H1 (cell line): ENCODE results near the gene ITFG2. TPM values are rescaled to one million over a fixed set of nuclear protein-coding genes. Genes with fewer than 3 reads are reported as not detected.
A peak's percentile ranks its signal among the peaks of the same experiment; 100 is the strongest.

Source experiments
- CTCF ChIA-PET: fragments of 300-600 bp; sonication (Branson Sonifier 250); formaldehyde crosslinking; loops from one replicate; lab custom pipeline; 2021; ENCODE audit not compliant: partially characterized antibody; lab: Charles Lee
- POLR2A ChIA-PET: fragments of 300-600 bp; sonication (Branson Sonifier 250); formaldehyde crosslinking; loops from one replicate; lab custom pipeline; 2021; ENCODE audit warnings: inconsistent platforms; ENCODE audit not compliant: partially characterized antibody; lab: Charles Lee
- DNase-seq, 2 experiments: peaks; one replicate each; pipeline versions ENCODE4 v3.0.0 to v3.0.0-alpha.2; 2010 to 2022; ENCODE audit warnings: low spot score in 2 of 2, low read depth in 1 of 2, mixed read lengths in 1 of 2
- FAIRE-seq: peaks from 2 replicates; lab custom pipeline; 2011; peaks lifted over from hg19 to GRCh38; lab: Jason Lieb, UNC
- H2AFZ ChIP-seq: 2 replicates; pipeline ENCODE4 v1.8.1; 2012; ENCODE audit warnings: low read length, inconsistent platforms
- H2AK5ac ChIP-seq: 2 replicates; pipeline ENCODE4 v1.6.1; 2013; ENCODE audit warnings: low read depth, low read length
- H2BK120ac ChIP-seq: replicated peaks from 2 replicates; pipeline ENCODE3; 2013; ENCODE audit warnings: low read depth, low read length, inconsistent platforms
- H2BK12ac ChIP-seq: 2 replicates; pipeline ENCODE4 v1.6.1; 2013; ENCODE audit warnings: low read depth, low read length
- H2BK15ac ChIP-seq: 2 replicates; pipeline ENCODE4 v1.6.1; 2013; ENCODE audit warnings: low read length
- H2BK20ac ChIP-seq: 2 replicates; pipeline ENCODE4 v1.6.1; 2013; ENCODE audit warnings: low read length
- H2BK5ac ChIP-seq: 2 replicates; pipeline ENCODE4 v1.6.1; 2013; ENCODE audit warnings: low read depth, low read length
- H3K14ac ChIP-seq: 2 replicates; pipeline ENCODE4 v1.6.1; 2013; ENCODE audit warnings: inconsistent platforms; ENCODE audit not compliant: insufficient read length
- H3K18ac ChIP-seq: 2 replicates; pipeline ENCODE4 v1.6.1; 2013; ENCODE audit warnings: low read length; ENCODE audit errors: extremely low read depth
- H3K23ac ChIP-seq: 2 replicates; pipeline ENCODE4 v1.6.1; 2013; ENCODE audit warnings: inconsistent platforms; ENCODE audit not compliant: insufficient read length
- H3K23me2 ChIP-seq: 2 replicates; pipeline ENCODE4 v1.6.1; 2013; ENCODE audit warnings: low read depth, low read length
- H3K27ac ChIP-seq: 2 replicates; pipeline ENCODE4 v1.6.1; 2011; ENCODE audit warnings: low read depth, low read length, inconsistent platforms
- H3K27me3 ChIP-seq, 4 experiments: replicated peaks in 1 of 4; 1 replicate in 1 of 4; 2 replicates in 3 of 4; pipeline versions ENCODE4 v1.6.1 to v1.8.1; 2011 to 2013; ENCODE audit warnings: low read length in 3 of 4, mild to moderate bottlenecking in 3 of 4, inconsistent platforms in 2 of 4, mixed read lengths in 2 of 4, moderate library complexity in 1 of 4; ENCODE audit not compliant: control insufficient read depth in 3 of 4, insufficient read depth in 3 of 4; ENCODE audit errors: extremely low read depth in 1 of 4
- H3K36me3 ChIP-seq, 4 experiments: 2 replicates each; pipeline versions ENCODE4 v1.6.1 to v1.8.1; 2011 to 2013; ENCODE audit warnings: mild to moderate bottlenecking in 4 of 4, low read length in 3 of 4, moderate library complexity in 2 of 4, control low read depth in 1 of 4, inconsistent platforms in 1 of 4; ENCODE audit not compliant: insufficient read depth in 4 of 4, control insufficient read depth in 2 of 4
- H3K4ac ChIP-seq: replicated peaks from 2 replicates; pipeline ENCODE3; 2013; ENCODE audit warnings: low read length, low read depth, mixed read lengths, inconsistent platforms; ENCODE audit not compliant: insufficient read length
- H3K4me1 ChIP-seq, 4 experiments: replicated peaks in 1 of 4; 1 replicate in 1 of 4; 2 replicates in 3 of 4; pipeline versions ENCODE4 v1.6.1 to v1.8.1; 2011 to 2013; ENCODE audit warnings: low read length in 3 of 4, inconsistent platforms in 2 of 4, mixed read lengths in 1 of 4; ENCODE audit not compliant: insufficient read depth in 4 of 4, control insufficient read depth in 3 of 4
- H3K4me2 ChIP-seq, 2 experiments: 2 replicates each; pipeline versions ENCODE4 v1.6.1 to v1.8.1; 2011 to 2013; ENCODE audit warnings: low read depth in 2 of 2, low read length in 2 of 2, control low read depth in 1 of 2, inconsistent platforms in 1 of 2, mild to moderate bottlenecking in 1 of 2; ENCODE audit not compliant: insufficient read depth in 1 of 2
- H3K4me3 ChIP-seq, 4 experiments: fragments of 200-600, 300-600 bp in 1 of 4; sonication (generic), shearing (Covaris generic), sonication (Bioruptor Twin) in 1 of 4; 2 replicates each; pipeline versions ENCODE4 v1.5.1 to v1.8.1; 2011 to 2016; ENCODE audit warnings: low read length in 4 of 4, low read depth in 3 of 4, control low read depth in 2 of 4, inconsistent platforms in 2 of 4, mild to moderate bottlenecking in 2 of 4, mixed read lengths in 1 of 4, moderate library complexity in 1 of 4; ENCODE audit not compliant: insufficient read depth in 2 of 4; ENCODE audit errors: extremely low read depth in 1 of 4
- H3K56ac ChIP-seq: replicated peaks from 2 replicates; pipeline ENCODE3; 2013; ENCODE audit warnings: low read depth, mild to moderate bottlenecking, mixed read lengths, low read length, inconsistent platforms; ENCODE audit not compliant: insufficient read length
- H3K79me1 ChIP-seq: 2 replicates; pipeline ENCODE4 v1.6.1; 2013; ENCODE audit warnings: low read depth, low read length, control low read depth
- H3K79me2 ChIP-seq, 2 experiments: 2 replicates each; pipeline versions ENCODE4 v1.6.1 to v1.8.1; 2012 to 2013; ENCODE audit warnings: low read length in 2 of 2, mild to moderate bottlenecking in 2 of 2, inconsistent platforms in 1 of 2; ENCODE audit not compliant: insufficient read depth in 2 of 2, control insufficient read depth in 1 of 2
- H3K9ac ChIP-seq, 4 experiments: replicated peaks in 1 of 4; 1 replicate in 1 of 4; 2 replicates in 3 of 4; pipeline versions ENCODE4 v1.6.1 to v1.8.1; 2011 to 2013; ENCODE audit warnings: low read depth in 3 of 4, low read length in 3 of 4, control low read depth in 2 of 4, mild to moderate bottlenecking in 2 of 4, moderate library complexity in 2 of 4, inconsistent platforms in 1 of 4; ENCODE audit errors: extremely low read depth in 1 of 4
- H3K9me3 ChIP-seq, 2 experiments: 2 replicates each; pipeline versions ENCODE4 v1.6.1 to v1.8.1; 2012 to 2013; ENCODE audit warnings: mild to moderate bottlenecking in 2 of 2, moderate library complexity in 2 of 2, control low read depth in 1 of 2, inconsistent platforms in 1 of 2, low read depth in 1 of 2, low read length in 1 of 2, mixed read lengths in 1 of 2; ENCODE audit not compliant: insufficient read depth in 2 of 2
- H4K20me1 ChIP-seq, 2 experiments: replicated peaks in 1 of 2; 2 replicates each; pipeline versions ENCODE3 to v1.8.1; 2011 to 2013; ENCODE audit warnings: inconsistent platforms in 2 of 2, low read length in 2 of 2, mild to moderate bottlenecking in 1 of 2; ENCODE audit not compliant: insufficient read depth in 2 of 2, control insufficient read depth in 1 of 2
- H4K5ac ChIP-seq: 2 replicates; pipeline ENCODE4 v1.6.1; 2013; ENCODE audit warnings: low read length, low read depth, mixed read lengths, inconsistent platforms; ENCODE audit not compliant: insufficient read length
- H4K8ac ChIP-seq: 2 replicates; pipeline ENCODE4 v1.8.0; 2013; ENCODE audit warnings: mild to moderate bottlenecking, moderate library complexity, low read length, inconsistent platforms; ENCODE audit not compliant: insufficient read depth; ENCODE audit errors: extremely low read depth
- H4K91ac ChIP-seq: replicated peaks from 2 replicates; pipeline ENCODE3; 2013; ENCODE audit warnings: low read length, mixed read lengths, inconsistent platforms; ENCODE audit not compliant: insufficient read length
- ATF2 ChIP-seq: IDR thresholded peaks from 2 replicates; pipeline ENCODE4 v1.6.1; 2012; ENCODE audit warnings: low read length, inconsistent platforms
- WGBS, 2 experiments: shearing (Covaris generic) in 1 of 2; methylation state at CpG; one replicate each; pipeline versions ENCODE4 v1.1.6 to v1.1.7; 2013 to 2015; ENCODE audit warnings: low lambda C conversion rate in 2 of 2, mixed read lengths in 2 of 2, inconsistent platforms in 1 of 2, low coverage in 1 of 2, missing lambda C conversion rate in 1 of 2; ENCODE audit not compliant: insufficient replicate concordance in 2 of 2, insufficient coverage in 1 of 2, insufficient read length in 1 of 2; ENCODE audit errors: extremely low coverage in 1 of 2, missing lambda C conversion rate in 1 of 2; 5-methylcytosine and 5-hydroxymethylcytosine counted together
- polyA plus RNA-seq, 7 experiments: library from polyadenylated mRNA; depleted of rRNA in 3 of 7; stranded (reverse) in 5 of 7; unstranded in 2 of 7; fragments of >200 nt in 5 of 7; fragments of 200-250 nt in 2 of 7; gene quantifications; 1 replicate in 5 of 7; 2 replicates in 1 of 7; 4 replicates in 1 of 7; pipeline versions ENCODE4 v1.2.1 to v1.2.3, GENCODE V29; 2011 to 2013; ENCODE audit warnings: missing spikeins in 2 of 7, mixed read lengths in 2 of 7
- total RNA-seq: library from RNA; stranded (reverse); fragmentation: NEBNext Ultra II Directional; extraction: Animal tissue kit (Norgen Biotek cat#: 25700); gene quantifications from 2 replicates; pipeline ENCODE4 v1.2.1, GENCODE V29; 2021

The ITFG2 gene
- total and polyA plus RNA-seq, 2 of the 8 experiments (the other 6 are each of a cell fraction or from before 2014, with no cell fraction given) = 15.0 to 22.9 TPM

DNA sequence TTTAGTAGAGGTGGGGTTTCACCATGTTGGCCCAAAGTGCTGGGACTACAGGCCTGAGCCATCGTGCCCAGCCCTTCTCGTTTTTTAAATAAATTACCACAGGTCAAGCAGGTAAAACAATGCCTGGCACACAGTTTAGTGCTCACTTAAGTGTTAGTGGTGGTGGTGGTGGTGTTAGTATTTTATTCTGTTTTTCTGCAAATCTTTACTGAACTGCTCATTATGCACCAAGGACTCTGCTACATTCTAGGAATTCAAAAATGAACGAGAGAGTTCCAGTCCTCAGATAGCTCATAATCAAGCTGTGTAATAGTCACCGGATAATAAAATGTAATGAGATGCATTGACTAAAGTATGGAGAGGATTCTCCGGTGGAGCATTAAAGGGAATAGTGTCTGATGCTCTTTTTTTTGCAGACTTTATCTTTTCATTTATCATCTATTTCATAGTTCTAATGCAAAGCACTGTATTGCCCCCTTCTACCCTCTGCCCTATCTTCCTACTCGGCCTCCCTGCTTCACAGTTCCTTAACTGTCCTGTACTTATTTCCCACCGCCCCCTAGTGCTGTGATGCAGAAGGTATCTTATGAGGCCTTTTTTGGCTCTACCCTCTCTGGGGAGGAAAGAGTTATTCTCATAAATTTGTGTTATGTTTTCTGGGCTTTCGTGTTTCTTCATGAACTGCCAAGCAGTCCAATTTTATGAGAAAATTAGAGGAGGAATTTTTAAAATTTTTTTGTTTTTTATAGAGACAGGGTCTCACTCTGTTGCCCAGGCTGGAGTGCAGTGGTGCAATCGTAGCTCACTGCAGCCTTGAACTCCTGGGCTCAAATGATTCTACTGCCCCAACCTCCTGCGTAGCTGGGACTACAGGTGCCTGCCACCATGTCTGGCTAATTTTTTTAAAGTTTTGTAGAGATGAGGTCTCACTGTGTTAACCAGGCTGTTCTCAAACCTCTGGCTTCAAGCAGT is 1.0 kb downstream of the ITFG2 start:
- Histone ChIP-seq H4K8ac (no peak overlapping the region), H3K23me2 (0 out of 2 replicates have a peak, but pooled peaks cover 3% of the 10 kb centered on the region), H3K27ac (peak overlapping the region; percentile 97; the same call in 1 of the 2 replicates), H2BK12ac (no peak overlapping the region), H3K9ac (peak overlapping the region; percentile 82 to 99 (median 90)), H3K4me2 (peak overlapping the region; percentile 55 to 68), H3K9me3 (no peaks in the 10 kb centered on the region), H3K4me1 (peaks cover 0 to 3% (median 0%) of the 10 kb centered on the region in 4 experiments; a peak in 3 of 7 replicates), H3K23ac (no peak overlapping the region), H3K18ac (no peak overlapping the region), H2BK120ac (no peak overlapping the region), H4K20me1 (peaks cover 0 to 2% of the 10 kb centered on the region in 2 experiments), H4K91ac (no peak overlapping the region), H2BK15ac (no peak overlapping the region), H3K56ac (no peak overlapping the region), H3K14ac (no peak overlapping the region), H2AFZ (no peak overlapping the region), H3K79me1 (no peaks in the 10 kb centered on the region; the same call in 1 of the 2 replicates), H2BK5ac (peak overlapping the region; percentile 100; the same call in 1 of the 2 replicates), H3K79me2 (peaks cover 0 to 26% of the 10 kb centered on the region in 2 experiments; a peak in 2 of 4 replicates), H2AK5ac (no peak overlapping the region), H3K27me3 (no peaks in the 10 kb centered on the region), H3K4ac (no peak overlapping the region), H3K36me3 (peaks cover 0 to 8% (median 6%) of the 10 kb centered on the region in 4 experiments; a peak in 5 of 8 replicates), H3K4me3 (peak overlapping the region; percentile 52 to 94 (median 72)), H4K5ac (peak overlapping the region; percentile 46), H2BK20ac (no peak overlapping the region)
- POLR2A ChIA-PET = interaction anchor here (0.6 to 6.4 kb wide), 22 partner anchors 9 to 150 kb away, joined by 3 to 54 read pairs (median 4); partner anchors contain the start of genes FKBP4, NRIP2 and TEX52
- DNase-seq (no peak), FAIRE-seq (no peak)
- CTCF ChIA-PET = interaction anchor here (0.6 to 3.4 kb wide), 26 partner anchors 11 to 257 kb away, joined by 3 to 19 read pairs (median 3); partner anchors contain the start of genes FOXM1, RHNO1 and TEX52
- WGBS, 2 experiments = 38% methylated on average over 10 of the region's 10 CpGs; no CpG with 5 or more reads in 1 of the 2 experiments
- TF ChIP-seq ATF2 = no peak
